Measurements from ENCODE around the gene OBSCN. TPM values are rescaled to one million over a fixed set of nuclear protein-coding genes. Genes with fewer than 3 reads are reported as not detected.

Gene OBSCN
- total RNA-seq, 1 experiment from 2014 or later = 33.3 TPM

DNA sequence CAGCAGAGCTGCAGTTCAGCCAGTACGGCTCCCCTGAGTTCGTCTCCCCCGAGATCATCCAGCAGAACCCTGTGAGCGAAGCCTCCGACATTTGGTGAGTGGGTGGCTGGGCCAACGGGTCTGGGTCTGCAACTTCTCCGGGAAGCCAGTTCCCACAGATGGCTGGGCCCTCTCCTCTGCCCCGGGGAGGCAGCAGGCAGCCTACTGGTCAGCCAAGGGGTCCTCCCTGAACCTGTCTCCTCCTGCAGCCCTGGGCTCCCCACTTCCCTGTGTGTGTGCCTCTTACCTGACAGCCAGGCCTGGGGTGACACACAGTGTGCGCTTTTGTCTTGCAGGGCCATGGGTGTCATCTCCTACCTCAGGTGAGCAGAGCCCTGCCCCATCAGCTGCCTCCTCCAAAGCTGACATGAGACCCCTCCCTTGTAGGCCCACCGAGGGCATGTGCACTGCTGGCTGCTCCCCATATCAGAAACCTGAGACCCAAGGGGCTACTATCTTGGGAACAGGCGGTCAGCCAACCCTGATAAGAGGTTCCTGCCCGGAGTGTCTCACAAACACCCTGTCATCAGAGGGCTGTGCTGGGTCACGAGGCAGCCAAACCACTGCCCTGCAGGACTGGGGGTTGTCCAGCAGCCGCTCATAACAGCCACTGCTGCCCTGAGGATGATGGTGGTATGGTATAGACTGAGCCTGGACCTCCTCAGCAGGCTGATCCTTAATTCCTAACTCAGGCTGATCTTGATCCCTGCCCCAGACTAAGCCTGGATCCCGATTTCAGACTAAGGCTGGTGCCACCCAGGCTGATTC, 161.2 kb downstream of the OBSCN start:
- Histone ChIP-seq H2BK12ac (ENCODE audit: insufficient read length, low read depth, low read length) (no peak overlapping the region), H4K5ac (ENCODE audit: insufficient read length, low read depth, low read length) (no peak overlapping the region), H3K27me3 (ENCODE audit: insufficient read depth, low read length) (no peaks in the 10 kb centered on the region; the same call in 1 of the 2 replicates), H3K27ac (ENCODE audit: insufficient read length, low read depth, low read length) (no peak overlapping the region), H2BK20ac (ENCODE audit: low read depth, low read length, poor library complexity, severe bottlenecking) (no peak overlapping the region), H2BK5ac (ENCODE audit: insufficient read length, low read length) (no peak overlapping the region), H3K9me3 (ENCODE audit: control insufficient read depth, low read depth, low read length) (no peaks in the 10 kb centered on the region), H3K4ac (ENCODE audit: low read depth, low read length) (no peak overlapping the region), H3K14ac (ENCODE audit: insufficient read depth, low read length) (no peak overlapping the region), H3K4me2 (ENCODE audit: insufficient read depth, insufficient read length, low read length) (no peak overlapping the region), H2AK5ac (ENCODE audit: insufficient read length, low read length) (no peak overlapping the region), H3K56ac (ENCODE audit: insufficient read length, low read depth, low read length) (no peak overlapping the region), H3K18ac (ENCODE audit: insufficient read length, low read depth, low read length) (no peak overlapping the region), H3K79me1 (ENCODE audit: insufficient read depth, low read depth, low read length, poor library complexity, severe bottlenecking) (no peaks in the 10 kb centered on the region), H4K20me1 (ENCODE audit: control insufficient read depth, insufficient read depth, insufficient read length) (no peaks in the 10 kb centered on the region), H3K23ac (ENCODE audit: insufficient read length, low read depth, low read length) (no peak overlapping the region), H3K9ac (ENCODE audit: extremely low read depth, insufficient read length, low read length) (no peak overlapping the region), H2AFZ (ENCODE audit: low read length) (no peak overlapping the region), H3K4me1 (ENCODE audit: insufficient read depth, low read length) (no peaks in the 10 kb centered on the region), H3K23me2 (ENCODE audit: insufficient read length, low read depth, low read length, poor library complexity, severe bottlenecking) (no peaks in the 10 kb centered on the region), H3T11ph (ENCODE audit: low read length) (no peak overlapping the region), H2BK15ac (ENCODE audit: low read depth, low read length) (no peak overlapping the region), H4K8ac (replicated peaks; ENCODE audit: insufficient read length, low read depth, low read length) (no peak overlapping the region), H4K91ac (ENCODE audit: insufficient read length, low read depth, low read length) (no peak overlapping the region), H3K79me2 (ENCODE audit: insufficient read depth, low read length) (no peaks in the 10 kb centered on the region), H2BK120ac (ENCODE audit: low read depth, low read length, poor library complexity, severe bottlenecking) (no peak overlapping the region)
- peaks cover 3 to 11% of the 10 kb centered on the region in 2 experiments; a peak in 2 of 4 replicates for H3K4me1 Mint-ChIP-seq
- DNase-seq = no peak
- no peaks in the 10 kb centered on the region for H3K9me3 Mint-ChIP-seq
- TF ChIP-seq, protein P1, sequence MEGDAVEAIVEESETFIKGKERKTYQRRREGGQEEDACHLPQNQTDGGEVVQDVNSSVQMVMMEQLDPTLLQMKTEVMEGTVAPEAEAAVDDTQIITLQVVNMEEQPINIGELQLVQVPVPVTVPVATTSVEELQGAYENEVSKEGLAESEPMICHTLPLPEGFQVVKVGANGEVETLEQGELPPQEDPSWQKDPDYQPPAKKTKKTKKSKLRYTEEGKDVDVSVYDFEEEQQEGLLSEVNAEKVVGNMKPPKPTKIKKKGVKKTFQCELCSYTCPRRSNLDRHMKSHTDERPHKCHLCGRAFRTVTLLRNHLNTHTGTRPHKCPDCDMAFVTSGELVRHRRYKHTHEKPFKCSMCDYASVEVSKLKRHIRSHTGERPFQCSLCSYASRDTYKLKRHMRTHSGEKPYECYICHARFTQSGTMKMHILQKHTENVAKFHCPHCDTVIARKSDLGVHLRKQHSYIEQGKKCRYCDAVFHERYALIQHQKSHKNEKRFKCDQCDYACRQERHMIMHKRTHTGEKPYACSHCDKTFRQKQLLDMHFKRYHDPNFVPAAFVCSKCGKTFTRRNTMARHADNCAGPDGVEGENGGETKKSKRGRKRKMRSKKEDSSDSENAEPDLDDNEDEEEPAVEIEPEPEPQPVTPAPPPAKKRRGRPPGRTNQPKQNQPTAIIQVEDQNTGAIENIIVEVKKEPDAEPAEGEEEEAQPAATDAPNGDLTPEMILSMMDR (conservative IDR thresholded peaks at IDR 0.05) = no peak
- peak overlapping the region in 1 of 3 experiments; percentile 23; a peak in 1 of 7 replicates for H3K27ac Mint-ChIP-seq
- peak overlapping the region in 1 of 2 experiments; percentile 55; a peak in 1 of 5 replicates for H3K4me3 Mint-ChIP-seq
- no peaks in the 10 kb centered on the region for H3K36me3 Mint-ChIP-seq (ENCODE audit: insufficient read depth in 1 of 3, low read depth in 3 of 3)
- H3K27me3 Mint-ChIP-seq (ENCODE audit: low read depth) = peaks cover 3% of the 10 kb centered on the region
- no CpG with 5 or more reads among the region's 15 CpGs for WGBS (ENCODE audit: extremely low coverage, insufficient read length, low lambda C conversion rate)

All from H9 (cell line).